ENCODE measurements around the gene MARK3.
A peak's percentile ranks its signal among the peaks of the same experiment; 100 is the strongest.
"Not testable (repeated sequence)": the region's sequence is repeated elsewhere in the genome, so short reads cannot be mapped to it uniquely, and the experiment has no call there.

The MARK3 gene

DNA sequence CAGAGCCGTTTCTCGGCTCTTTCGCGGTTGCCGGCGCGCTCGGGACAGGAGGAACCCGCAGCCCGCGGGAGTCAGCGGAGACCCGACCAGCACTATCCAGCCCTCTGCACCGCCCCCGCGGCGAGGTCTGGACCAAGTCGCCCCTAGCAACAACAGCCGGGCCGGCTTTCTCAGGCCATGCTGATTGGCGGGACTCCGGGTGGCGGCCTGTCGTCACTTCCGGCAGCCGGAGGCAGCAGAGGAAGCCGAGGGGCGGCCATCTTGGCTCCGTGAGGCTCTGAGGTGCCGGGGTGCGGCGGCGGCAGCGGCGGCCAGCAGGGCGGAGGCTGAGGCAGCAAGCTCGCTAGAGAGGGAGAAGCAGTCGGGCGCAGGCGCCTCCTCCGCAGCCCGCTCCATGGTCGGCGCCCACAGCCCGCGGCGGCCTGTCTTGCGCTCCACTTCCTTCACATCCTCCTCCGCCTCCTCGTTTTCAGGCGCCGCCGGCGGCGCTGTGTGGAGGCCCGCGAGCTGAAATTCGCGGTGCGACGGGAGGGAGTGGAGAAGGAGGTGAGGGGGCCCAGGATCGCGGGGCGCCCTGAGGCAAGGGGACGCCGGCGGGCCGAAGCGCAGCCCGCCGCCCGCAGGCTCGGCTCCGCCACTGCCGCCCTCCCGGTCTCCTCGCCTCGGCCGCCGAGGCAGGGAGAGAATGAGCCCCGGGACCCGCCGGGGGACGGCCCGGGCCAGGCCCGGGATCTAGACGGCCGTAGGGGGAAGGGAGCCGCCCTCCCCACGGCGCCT lies at the start of gene MARK3:
Gene MARK3 (plus strand): TSS at position 264 of the 777 bp plus-strand sequence. CDS start 615 bp downstream, outside the sequence.
- peak; percentile 94 for DNase-seq (ENCODE audit: low read depth, low spot score)

DNA sequence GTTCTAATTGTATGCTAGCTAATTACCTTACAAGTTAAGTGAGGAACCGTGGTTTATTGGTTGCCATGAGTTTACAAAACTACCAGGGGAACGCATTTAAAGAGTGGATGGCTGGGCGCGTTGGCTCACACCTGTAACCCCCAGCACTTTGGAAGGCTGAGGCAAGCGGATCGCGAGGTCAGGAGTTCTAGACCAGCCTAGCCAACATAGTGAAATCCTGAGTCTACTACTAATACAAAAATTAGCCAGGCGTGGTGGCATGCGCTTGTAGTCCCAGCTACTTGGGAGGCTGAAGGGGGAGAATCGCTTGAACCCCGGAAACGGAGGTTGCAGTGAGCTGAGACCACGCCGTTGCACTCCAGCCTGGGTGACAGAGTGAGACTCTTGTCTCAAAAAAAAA lies 49.0 kb upstream of the MARK3 start:
- no peak for DNase-seq (ENCODE audit: low read depth, low spot score)

DNA sequence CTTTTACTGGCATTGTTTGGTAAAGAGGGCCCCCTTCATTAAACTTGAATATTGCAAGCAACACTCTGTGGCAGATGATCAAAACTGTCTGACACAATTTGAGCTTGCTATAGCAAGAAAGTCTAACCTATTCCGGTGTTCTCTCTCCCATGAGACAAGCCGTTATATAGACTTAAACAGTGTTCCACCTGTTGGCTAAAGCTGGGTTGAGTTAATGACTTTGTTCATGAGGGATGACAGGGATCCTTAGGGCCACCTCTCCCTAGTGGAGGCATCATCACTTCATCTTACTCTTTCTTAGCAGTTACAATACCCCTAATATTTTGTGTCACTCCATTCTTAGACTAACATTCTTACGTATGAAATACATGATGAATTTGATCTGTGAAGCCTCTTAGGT lies 47.4 kb upstream of the MARK3 start:
- DNase-seq (ENCODE audit: low read depth, low spot score), result no peak

DNA sequence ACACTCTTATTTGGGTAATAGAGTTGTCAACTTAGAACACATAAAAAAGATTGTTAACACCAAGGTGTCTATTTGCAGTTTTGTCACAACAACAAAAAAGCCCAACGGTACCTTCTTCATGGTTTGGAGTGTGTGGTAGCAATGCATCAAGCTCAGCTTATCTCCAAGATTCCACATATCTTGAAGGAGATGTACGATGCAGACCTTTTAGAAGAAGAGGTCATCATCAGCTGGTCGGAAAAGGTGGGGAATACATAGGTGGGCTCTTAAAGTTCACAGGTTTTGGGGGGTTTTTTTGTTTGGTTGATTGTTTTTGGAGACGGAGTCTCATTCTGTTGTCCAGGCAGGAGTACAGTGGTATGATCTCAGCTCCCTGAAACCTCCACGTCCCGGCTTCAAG lies 45.7 kb upstream of the MARK3 start:
- no peak for DNase-seq (ENCODE audit: low read depth, low spot score)

DNA sequence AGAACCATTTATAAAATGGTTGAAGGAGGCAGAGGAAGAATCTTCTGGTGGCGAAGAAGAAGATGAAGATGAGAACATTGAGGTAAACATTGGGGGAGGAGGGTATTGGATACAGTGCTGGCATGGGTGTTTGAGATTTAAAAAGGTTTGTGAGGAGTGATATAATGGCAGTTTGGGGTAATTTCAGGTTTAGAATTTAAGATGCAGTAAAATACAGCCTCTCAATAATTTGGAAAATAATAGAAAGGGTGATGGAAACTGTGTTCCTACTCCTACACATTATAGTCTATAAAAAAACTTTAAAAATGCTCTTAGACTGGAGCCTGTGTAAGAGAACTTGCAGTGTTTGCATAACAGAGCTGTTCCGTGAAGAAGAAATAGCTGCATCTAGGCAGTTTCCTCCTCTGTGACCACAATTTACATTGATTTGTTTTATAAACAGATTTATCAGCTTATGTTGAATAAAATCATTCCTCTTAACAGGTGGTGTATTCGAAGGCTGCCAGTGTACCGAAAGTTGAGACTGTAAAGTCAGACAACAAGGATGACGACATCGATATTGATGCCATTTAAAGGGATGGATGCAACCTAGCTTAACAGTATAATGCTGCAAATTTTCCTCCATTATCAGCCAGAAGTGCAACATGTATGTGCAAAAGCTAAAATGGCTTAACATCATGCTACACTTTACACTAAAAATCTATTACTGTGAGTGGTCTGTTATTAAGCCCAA lies 44.6 kb upstream of the MARK3 start:
- DNase-seq (ENCODE audit: low read depth, low spot score), result no peak

DNA sequence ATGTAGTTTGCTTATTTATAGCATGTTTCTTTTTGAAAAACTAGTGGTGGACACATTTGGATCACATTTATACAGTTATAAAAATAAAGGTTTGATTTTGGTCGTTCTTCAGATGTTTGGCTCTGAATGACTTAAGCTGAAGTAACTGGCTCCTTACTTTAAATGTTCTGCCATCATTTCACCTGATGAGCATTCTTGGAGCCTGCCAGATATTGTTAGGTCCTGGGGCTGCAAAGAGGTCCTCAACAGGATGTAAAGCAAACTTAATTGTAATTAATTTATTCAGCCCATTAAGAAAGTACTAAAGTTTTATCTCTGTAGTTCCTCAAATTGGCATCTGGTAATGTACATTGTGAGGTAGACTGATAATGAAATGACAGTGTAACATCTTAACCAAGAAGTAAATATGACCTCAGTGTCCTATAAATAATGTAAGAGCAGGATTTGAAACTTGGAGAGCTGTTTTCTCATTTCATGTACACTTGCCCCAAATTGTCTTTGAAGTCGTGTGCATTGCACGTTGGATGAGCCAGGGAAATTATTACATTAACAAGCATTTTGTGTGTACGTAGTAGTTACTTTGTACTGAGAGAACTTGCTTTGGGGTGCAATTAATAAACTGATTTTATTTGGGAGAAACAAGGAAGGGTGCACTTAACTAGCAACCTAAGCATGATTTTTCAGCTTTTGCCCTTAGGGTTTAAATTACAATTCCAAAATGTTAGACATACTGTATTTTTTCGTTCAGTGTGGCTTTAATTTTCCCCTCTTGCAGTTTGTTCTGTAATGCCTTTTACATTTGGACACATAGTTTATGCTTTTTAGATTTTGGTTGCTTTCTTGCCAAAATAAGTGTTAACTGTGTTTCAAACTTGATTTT lies 43.7 kb upstream of the MARK3 start:
- no peak for DNase-seq (ENCODE audit: low read depth, low spot score)

DNA sequence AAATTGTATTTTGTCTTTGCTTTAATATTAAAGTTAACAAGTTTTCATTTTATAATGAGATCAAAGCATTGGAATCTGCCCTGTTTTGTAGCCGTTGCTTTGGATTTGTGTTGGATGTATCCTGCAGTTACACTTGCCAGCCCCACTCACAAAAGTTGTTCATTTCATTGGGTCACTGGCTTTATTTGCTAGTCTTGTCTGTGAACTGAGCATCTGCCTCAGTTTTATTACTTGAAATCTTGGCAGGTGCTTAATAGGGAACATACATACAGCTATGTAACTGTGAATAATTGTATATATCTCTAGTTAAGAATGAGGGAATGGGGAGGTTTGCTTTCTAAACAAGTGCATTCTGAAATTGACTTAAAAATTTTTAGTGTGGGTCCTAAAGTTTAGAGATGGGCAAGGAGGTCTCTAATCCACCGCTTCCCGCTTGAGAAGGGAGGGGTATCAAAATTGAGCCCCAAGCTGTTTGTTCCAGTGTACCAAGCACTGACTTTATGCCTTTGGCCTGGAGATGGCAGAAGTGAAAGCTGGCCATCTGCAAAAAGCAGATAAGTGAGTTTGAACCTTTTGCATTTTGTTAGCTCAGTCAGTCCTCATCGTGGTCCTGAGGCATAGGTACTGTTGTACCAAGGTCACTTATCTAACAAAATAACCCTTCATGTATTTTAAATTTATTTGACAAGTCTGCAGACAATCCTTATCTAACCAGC lies 41.9 kb upstream of the MARK3 start:
- no peak for DNase-seq (ENCODE audit: low read depth, low spot score)

DNA sequence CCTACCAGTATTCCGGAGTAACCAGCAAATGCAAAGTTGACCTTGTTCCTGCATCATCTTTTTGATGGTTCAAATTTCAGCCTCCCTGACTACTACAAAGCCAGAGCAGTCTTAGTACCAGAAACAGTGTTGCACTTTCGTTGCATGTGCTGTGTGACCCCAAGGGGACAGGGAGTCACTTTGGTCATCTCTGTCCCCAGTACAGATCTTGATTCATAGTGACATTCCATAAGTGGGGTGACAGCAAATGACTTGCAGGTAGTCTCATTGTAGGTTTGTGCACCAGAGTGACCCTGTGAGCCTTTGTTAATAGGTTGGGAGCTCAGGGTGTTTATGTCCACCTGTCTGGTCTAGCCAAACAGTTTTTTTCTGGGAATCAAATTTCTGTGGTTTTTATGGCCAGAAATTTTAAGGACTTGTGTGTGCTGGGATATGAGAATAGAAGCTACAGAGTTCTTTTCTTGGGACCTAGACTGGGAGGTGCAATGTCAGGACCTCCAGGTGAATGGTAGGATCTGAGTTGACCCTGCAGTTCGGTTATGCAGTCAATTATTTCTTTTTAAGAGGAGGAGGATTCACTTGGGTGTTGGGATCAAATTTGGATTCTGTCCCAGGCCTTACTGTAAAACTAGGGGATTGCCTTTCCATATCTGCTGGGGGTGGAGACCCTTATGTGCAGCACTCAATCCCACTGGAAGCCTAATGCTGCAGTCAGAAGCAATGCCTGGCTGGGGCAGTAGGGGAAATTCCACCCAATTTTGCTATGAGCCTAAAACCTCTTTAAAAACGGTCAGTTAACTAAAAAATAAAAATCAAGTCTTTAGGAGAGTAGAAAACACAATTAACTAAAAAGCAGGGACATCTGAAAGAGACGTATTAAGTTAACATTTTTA lies 41.1 kb upstream of the MARK3 start:
- no peak for DNase-seq (ENCODE audit: low read depth, low spot score)

DNA sequence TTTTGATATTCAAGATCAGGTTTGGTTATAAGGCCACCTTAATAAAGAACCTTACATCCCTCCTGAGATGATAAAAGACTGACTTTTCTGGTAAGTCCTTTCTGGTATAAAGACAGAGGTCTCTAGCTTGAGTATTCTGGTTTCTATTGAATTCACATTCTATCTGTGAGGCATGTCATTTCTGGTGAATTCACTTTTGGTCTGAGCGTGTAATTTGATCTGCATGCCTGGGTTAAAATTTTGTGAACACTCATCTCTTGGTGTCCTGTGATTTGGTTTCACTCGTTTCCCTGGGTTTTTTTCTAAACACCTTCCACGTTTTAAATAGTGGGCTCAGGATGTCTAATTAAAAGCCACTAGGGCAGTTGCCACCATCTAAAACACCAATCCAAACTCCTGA lies 38.9 kb upstream of the MARK3 start:
- DNase-seq (ENCODE audit: low read depth, low spot score), result no peak

DNA sequence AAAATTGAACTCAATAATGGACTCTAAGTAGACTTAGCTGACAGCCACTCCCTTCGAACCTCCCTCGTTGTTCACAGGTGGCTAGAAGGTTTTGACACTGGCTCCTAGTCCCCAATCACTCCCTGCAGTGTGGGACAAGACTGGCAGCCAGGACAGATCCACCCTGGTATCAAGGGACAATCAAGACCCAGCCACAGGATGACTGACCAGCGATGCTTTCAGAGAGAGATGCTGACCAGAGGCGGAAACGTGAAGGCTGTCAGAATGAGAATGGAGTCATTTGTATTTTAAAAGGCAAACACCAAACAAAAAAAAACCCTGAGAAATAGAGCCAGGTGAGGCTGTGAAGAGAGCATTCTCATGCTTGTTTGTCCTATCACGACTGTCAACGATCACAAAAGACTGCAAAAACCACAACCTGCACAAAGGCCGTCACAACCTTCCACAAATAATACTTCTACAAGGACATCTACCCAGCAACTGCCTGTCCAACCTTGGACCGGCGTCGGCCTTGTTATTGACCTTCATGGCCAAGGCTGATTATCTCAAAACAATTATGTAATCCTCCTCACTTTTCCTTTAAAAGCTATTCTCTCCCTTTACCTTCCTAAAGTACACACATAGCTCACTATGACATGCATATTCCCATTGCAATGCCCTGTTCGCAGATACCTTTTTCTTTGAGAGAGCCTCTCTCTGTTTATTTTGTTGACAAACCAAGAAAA lies 38.0 kb upstream of the MARK3 start:
- no peak for DNase-seq (ENCODE audit: low read depth, low spot score)

DNA sequence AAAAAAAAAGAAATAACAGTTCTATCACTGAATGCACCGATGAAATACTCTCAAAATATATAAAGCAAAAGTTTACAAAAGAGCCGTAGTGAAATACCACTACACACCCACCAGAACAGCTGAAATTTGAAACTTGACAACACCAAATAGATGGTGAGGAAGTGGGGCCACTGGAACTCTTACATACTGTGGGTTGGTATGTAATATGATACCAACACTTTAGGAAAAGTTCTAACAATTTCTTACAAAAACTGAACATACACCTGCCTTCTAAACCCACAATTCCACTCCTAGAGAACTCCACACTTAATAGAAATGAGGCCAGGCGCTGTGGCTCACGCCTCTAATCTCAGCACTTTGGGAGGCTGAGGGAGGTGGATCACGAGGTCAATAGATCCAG lies 37.1 kb upstream of the MARK3 start:
- DNase-seq (ENCODE audit: low read depth, low spot score), result no peak

DNA sequence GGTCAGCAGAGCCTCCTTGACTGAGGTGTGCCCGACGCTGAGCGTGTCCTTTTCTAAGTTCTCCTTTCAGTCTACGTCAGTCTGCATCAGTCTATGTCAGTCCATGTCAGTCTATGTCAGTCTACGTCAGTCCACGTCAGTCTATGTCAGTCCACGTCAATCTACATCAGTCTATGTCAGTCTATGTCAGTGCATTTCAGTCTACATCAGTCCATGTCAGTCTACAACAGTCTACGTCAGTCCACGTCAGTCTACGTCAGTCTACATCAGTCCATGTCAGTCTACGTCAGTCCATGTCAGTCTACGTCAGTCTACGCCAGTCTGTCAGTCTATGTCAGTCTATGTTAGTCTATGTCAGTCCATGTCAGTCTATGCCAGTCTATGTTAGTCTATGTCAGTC lies 35.2 kb upstream of the MARK3 start:
- DNase-seq (ENCODE audit: low read depth, low spot score), result no peak

DNA sequence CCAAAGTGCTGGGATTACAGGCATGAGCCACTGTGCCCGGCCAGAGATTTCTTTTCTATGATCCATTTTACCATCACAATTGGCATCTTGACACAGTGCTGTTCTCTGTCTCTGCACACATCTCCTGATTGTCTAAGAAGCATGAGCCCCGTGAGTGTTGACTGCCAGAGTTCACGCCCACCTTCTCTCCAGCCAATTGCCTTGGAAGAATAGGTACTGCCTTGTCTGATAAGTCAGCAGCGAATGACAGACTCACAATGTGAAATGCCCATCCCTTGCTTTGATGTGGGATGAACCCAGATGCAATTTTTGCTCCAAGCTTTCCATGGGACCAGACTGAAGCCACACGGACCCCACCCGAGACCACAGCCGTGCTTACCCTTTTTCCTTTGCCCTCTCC lies 31.9 kb upstream of the MARK3 start:
- no peak for DNase-seq (ENCODE audit: low read depth, low spot score)

DNA sequence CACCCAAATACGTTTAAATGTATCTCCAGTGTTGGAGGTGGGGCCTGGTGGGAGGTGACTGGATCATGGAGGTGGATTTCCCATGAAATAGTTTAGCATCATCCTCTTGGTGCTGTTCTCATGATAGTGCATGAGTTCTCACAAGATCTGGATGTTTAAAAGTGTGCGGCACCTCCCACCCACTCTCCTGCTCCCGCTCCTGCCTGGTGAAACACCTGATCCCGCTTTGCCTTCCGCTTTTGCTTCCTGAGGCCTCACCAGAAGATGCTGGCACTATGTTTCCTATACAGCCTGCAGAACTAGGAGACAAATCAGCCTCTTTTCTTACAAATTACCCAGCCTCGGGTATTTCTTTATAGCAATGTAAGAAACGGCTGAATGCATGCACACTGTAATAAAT lies 31.1 kb upstream of the MARK3 start:
- no peak for DNase-seq (ENCODE audit: low read depth, low spot score)

DNA sequence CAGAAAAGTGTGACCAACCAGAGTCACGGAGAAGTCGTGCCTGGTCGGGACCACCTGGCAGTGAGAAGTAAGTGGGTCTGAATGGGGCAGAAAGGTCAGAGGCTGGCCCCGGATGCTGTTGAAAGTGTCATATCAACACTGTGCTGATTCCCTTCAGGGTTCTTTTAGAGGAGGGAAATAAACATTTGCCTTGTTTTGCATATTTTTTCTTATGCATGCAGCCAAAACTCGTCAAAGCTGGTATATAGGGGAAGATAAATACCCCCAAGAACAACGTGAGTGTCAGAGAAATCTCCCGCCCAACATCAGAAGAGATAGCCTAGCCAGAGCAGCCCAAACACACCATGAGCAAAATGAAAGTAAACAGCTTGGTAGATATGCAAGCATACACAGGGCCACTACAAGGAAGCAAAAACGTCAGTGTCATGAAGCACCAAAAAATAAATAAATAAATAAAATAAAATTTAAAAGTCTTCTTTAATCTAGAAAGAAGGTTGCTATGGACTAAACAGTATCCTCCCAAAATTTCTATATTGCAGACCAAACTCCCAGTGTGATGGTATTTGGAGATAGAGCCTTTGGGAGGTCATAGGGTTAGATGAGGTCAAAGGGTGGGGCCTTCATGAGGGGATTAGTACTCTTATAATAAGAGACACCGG lies 29.1 kb upstream of the MARK3 start:
- DNase-seq (ENCODE audit: low read depth, low spot score), result no peak

DNA sequence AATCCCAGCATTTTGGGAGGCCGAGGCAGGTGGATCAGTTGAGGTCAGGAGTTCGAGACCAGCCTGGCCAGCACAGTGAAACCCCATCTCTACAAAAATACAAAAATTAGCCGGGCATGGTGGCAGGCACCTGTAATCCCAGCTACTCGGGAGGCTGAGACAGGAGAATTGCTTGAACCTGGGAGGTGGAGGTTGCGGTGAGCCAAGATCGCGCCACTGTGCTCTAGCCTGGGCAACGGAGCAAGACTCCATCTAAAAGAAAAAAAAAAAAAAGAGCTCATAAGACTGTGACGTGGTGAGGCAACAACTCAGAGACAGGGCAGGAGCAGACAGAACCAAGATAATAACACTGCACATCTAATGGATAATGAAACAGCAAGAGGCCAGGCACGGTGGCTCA lies 27.7 kb upstream of the MARK3 start:
- DNase-seq (ENCODE audit: low read depth, low spot score), result not testable (repeated sequence)

DNA sequence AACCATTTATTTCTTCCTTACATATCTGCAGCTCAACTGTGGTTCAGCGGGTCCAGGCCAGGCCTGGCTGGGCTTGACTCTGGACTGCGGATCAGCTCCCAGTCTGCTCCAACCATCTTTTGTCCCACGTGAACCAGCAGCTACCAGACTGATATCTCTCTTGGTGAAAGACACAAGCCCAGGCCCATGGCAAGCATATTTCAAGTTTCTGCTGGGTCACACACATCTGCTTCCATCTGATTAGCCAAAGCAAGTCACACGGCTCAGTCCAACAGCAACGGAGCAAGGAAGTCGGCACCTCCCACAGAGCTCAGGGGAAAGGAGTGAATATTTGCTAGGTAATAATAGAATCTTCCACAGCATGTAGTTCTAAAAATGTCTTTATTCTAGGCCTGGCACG lies 24.7 kb upstream of the MARK3 start:
- no peak for DNase-seq (ENCODE audit: low read depth, low spot score)

DNA sequence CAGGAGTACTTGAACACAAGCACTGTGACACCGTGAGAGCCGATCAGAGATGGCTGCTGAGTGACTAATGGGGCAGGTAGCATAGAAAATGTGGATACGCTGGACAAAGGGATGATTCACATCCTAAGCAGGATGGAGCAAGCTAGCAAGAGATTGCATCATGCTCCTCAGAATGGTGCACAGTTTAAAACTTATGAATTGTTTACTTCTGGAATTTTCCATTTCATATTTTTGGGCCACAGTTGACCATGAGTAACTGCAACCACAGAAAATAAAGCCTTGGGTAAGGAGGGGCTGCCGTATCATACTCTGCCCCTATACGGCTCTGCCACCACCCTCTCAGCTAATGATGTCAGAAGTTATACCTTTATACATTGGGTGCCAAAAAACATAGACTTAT lies 23.3 kb upstream of the MARK3 start:
- DNase-seq (ENCODE audit: low read depth, low spot score), result no peak

DNA sequence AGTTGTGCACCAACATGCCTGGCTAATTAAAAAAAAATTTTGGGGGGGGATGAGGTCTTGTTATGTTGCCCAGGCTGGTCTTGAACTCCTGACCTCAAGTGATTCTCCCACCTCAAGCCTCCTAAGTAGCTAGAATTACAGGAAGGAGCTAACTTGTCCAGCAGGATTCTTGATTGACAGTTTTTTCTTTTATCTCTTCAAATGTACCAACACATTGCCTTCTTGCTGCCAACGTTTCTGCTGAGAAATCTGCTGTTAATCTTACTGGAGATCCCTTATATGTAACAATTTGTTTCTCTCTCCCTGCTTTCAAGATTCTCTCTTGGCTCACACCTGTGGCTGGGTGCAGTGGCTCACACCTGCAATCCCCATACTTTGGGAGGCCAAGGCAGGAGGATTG lies 22.4 kb upstream of the MARK3 start:
- DNase-seq (ENCODE audit: low read depth, low spot score), result no peak
